Thoracic aorta (tissue), 2 donors: ENCODE data around the gene CCNI. TPM values are rescaled to one million over a fixed set of nuclear protein-coding genes. Genes with fewer than 3 reads are reported as not detected.
A peak's percentile ranks its signal among the peaks of the same experiment; 100 is the strongest.

Source experiments
- ATAC-seq: fragments of 150-250 bp; one replicate; pipeline ENCODE4 v1.8.0; 2017; ENCODE audit warnings: low read depth; ENCODE audit not compliant: insufficient number of reproducible peaks, low FRiP score
- DNase-seq: peaks from one replicate; pipeline ENCODE4 v3.0.0-alpha.2; 2020; ENCODE audit warnings: low spot score
- H3K27ac ChIP-seq, 2 donors: fragments of 200-600 bp; sonication (generic); 1 replicate in 1 of 2; 2 replicates in 1 of 2; pipeline ENCODE4 v1.5.1; 2016; ENCODE audit warnings: mild to moderate bottlenecking in 2 of 2, moderate library complexity in 2 of 2
- H3K27me3 ChIP-seq: fragments of 200-600 bp; sonication (generic); replicated peaks from 2 replicates; pipeline ENCODE4 v1.6.0; 2016; ENCODE audit warnings: mild to moderate bottlenecking; ENCODE audit not compliant: insufficient read depth
- H3K36me3 ChIP-seq: fragments of 200-600 bp; sonication (generic); one replicate; pipeline ENCODE4 v1.5.1; 2016
- H3K4me1 ChIP-seq, 2 donors: fragments of 200-600 bp; sonication (generic); 1 replicate in 1 of 2; 2 replicates in 1 of 2; pipeline versions ENCODE4 v1.5.1 to v1.6.0; 2016; ENCODE audit warnings: low read depth in 2 of 2, mild to moderate bottlenecking in 1 of 2; ENCODE audit not compliant: control insufficient read depth in 1 of 2
- H3K4me3 ChIP-seq: fragments of 200-600 bp; sonication (generic); 2 replicates; pipeline ENCODE4 v1.5.1; 2016; ENCODE audit warnings: mild to moderate bottlenecking
- H3K9me3 ChIP-seq: fragments of 200-600 bp; sonication (generic); 2 replicates; pipeline ENCODE4 v1.5.1; 2016
- CTCF ChIP-seq: fragments of 200-600 bp; sonication (generic); IDR thresholded peaks from one replicate; pipeline ENCODE4 v1.5.1; 2019; ENCODE audit warnings: antibody characterized with exemption
- total RNA-seq, 2 donors: library from RNA; depleted of rRNA; stranded (reverse); fragments of >200 nt; gene quantifications; one replicate each; pipeline versions ENCODE4 v1.1.0 to v1.2.3, GENCODE V29; 2016

The CCNI gene
- total RNA-seq, 2 donors from 2014 or later, result 244 to 322 TPM

- DNase-seq, result no peak
- no peak for TF ChIP-seq CTCF
These were observed 28.6 kb upstream of the CCNI start for GRCh38 chr4:77104388-77104787.

GRCh38 chr4:77100234-77100633, 24.4 kb upstream of the CCNI start:
- H3K4me3 ChIP-seq, result no peak overlapping the region
- H3K4me1 ChIP-seq, result peaks cover 13 to 25% of the 10 kb centered on the region in 2 donors
- no peaks in the 10 kb centered on the region for H3K27me3 ChIP-seq
- ATAC-seq (no peak), DNase-seq (no peak)
- no peaks in the 10 kb centered on the region for H3K9me3 ChIP-seq
- H3K36me3 ChIP-seq, result no peaks in the 10 kb centered on the region
- no peak for TF ChIP-seq CTCF
- no peak overlapping the region for H3K27ac ChIP-seq

More at GRCh38 chr4:77104388-77104787, 28.6 kb upstream of the CCNI start:
- no peaks in the 10 kb centered on the region for H3K9me3 ChIP-seq
- H3K4me3 ChIP-seq, result peak overlapping the region; percentile 58
- peaks cover 19 to 26% of the 10 kb centered on the region in 2 donors for H3K4me1 ChIP-seq
- no peaks in the 10 kb centered on the region for H3K27me3 ChIP-seq
- no peak for ATAC-seq
- peak overlapping the region; percentile 76 to 88 for H3K27ac ChIP-seq
- no peaks in the 10 kb centered on the region for H3K36me3 ChIP-seq

GRCh38 chr4:77097611-77098010, 21.8 kb upstream of the CCNI start:
- H3K27ac ChIP-seq, result no peak overlapping the region
- H3K27me3 ChIP-seq, result no peaks in the 10 kb centered on the region
- DNase-seq (no peak), ATAC-seq (no peak)
- no peaks in the 10 kb centered on the region for H3K36me3 ChIP-seq
- no peak for TF ChIP-seq CTCF
- H3K4me3 ChIP-seq, result no peak overlapping the region
- H3K4me1 ChIP-seq, result peaks cover 0 to 13% of the 10 kb centered on the region in 2 donors
- no peaks in the 10 kb centered on the region for H3K9me3 ChIP-seq

GRCh38 chr4:77095101-77095821, 19.5 kb upstream of the CCNI start:
- no peaks in the 10 kb centered on the region for H3K9me3 ChIP-seq
- TF ChIP-seq CTCF, result peak; percentile 85
- peak; percentile 86 for ATAC-seq
- no peaks in the 10 kb centered on the region for H3K27me3 ChIP-seq
- peaks cover 0 to 13% of the 10 kb centered on the region in 2 donors for H3K4me1 ChIP-seq
- peak; percentile 64 for DNase-seq
- H3K27ac ChIP-seq, result no peak overlapping the region
- H3K36me3 ChIP-seq, result no peaks in the 10 kb centered on the region
- H3K4me3 ChIP-seq, result no peak overlapping the region

- DNase-seq (no peak), ATAC-seq (no peak)
- Histone ChIP-seq H3K9me3 (no peaks in the 10 kb centered on the region), H3K27ac (no peak overlapping the region), H3K27me3 (no peaks in the 10 kb centered on the region), H3K36me3 (no peaks in the 10 kb centered on the region), H3K4me3 (no peak overlapping the region), H3K4me1 (peaks cover 0 to 13% of the 10 kb centered on the region in 2 donors)
- TF ChIP-seq CTCF, result no peak
These were observed 18.7 kb upstream of the CCNI start for GRCh38 chr4:77094496-77094895.
